GM23338 (cell line): ENCODE results near the gene NPAS2. TPM values are rescaled to one million over a fixed set of nuclear protein-coding genes. Genes with fewer than 3 reads are reported as not detected.

Source experiments
- ATAC-seq: fragments of 200-7000 bp; cut with Tn5 transposase; 3 replicates; pipeline ENCODE4 v1.9.1; 2020
- DNase-seq: peaks from one replicate; pipeline ENCODE4 v3.0.0-alpha.2; 2015; ENCODE audit warnings: low spot score
- H2AFZ ChIP-seq: fragments of 200-600 bp; sonication (generic); 2 replicates; pipeline ENCODE4 v1.8.0; 2016; ENCODE audit warnings: antibody characterized with exemption, mild to moderate bottlenecking, moderate library complexity
- H3F3A ChIP-seq: fragments of 200-600 bp; sonication (generic); replicated peaks from 2 replicates; pipeline ENCODE4 v1.8.0; 2017; ENCODE audit warnings: antibody characterized with exemption, mixed run types, low read depth
- H3K27ac ChIP-seq: fragments of 200-600 bp; sonication (generic); 2 replicates; pipeline ENCODE4 v1.6.1; 2016; ENCODE audit warnings: low read depth
- H3K27me3 ChIP-seq: fragments of 200-600 bp; sonication (generic); 2 replicates; pipeline ENCODE4 v1.8.0; 2016; ENCODE audit warnings: mild to moderate bottlenecking, mixed run types, moderate library complexity; ENCODE audit not compliant: insufficient read depth
- H3K36me3 ChIP-seq: fragments of 200-600 bp; sonication (generic); 2 replicates; pipeline ENCODE4 v1.8.0; 2016; ENCODE audit warnings: mild to moderate bottlenecking; ENCODE audit not compliant: insufficient read depth
- H3K4me1 ChIP-seq: fragments of 200-600 bp; sonication (generic); 2 replicates; pipeline ENCODE4 v1.8.0; 2016; ENCODE audit warnings: mild to moderate bottlenecking, moderate library complexity; ENCODE audit not compliant: insufficient read depth
- H3K4me2 ChIP-seq: fragments of 200-600 bp; sonication (generic); 2 replicates; pipeline ENCODE4 v1.7.1; 2017; ENCODE audit warnings: mixed run types
- H3K4me3 ChIP-seq: fragments of 200-600 bp; sonication (generic); 2 replicates; pipeline ENCODE4 v1.6.1; 2016; ENCODE audit warnings: mixed run types
- H3K79me2 ChIP-seq: fragments of 200-600 bp; sonication (generic); replicated peaks from 2 replicates; pipeline ENCODE4 v1.8.0; 2017; ENCODE audit warnings: mild to moderate bottlenecking; ENCODE audit not compliant: insufficient read depth
- H3K9me2 ChIP-seq: fragments of 200-600 bp; sonication (generic); 2 replicates; pipeline ENCODE4 v1.8.0; 2017; ENCODE audit not compliant: insufficient read depth
- H4K20me1 ChIP-seq: fragments of 200-600 bp; sonication (generic); replicated peaks from 2 replicates; pipeline ENCODE4 v1.8.0; 2017; ENCODE audit warnings: mild to moderate bottlenecking; ENCODE audit not compliant: insufficient read depth
- H3K27ac Mint-ChIP-seq: 2 replicates; pipeline ENCODE4 v1.8.0; 2020; ENCODE audit warnings: inconsistent platforms, mild to moderate bottlenecking, moderate library complexity, mixed read lengths
- H3K27me3 Mint-ChIP-seq: 3 replicates; pipeline ENCODE4 v1.8.0; 2022; ENCODE audit warnings: low read depth, mild to moderate bottlenecking, moderate library complexity, mixed read lengths, inconsistent platforms; ENCODE audit not compliant: insufficient read depth, poor library complexity
- H3K36me3 Mint-ChIP-seq: 3 replicates; pipeline ENCODE4 v1.8.0; 2021; ENCODE audit warnings: low read depth, mild to moderate bottlenecking, inconsistent platforms, moderate library complexity, mixed read lengths
- H3K4me1 Mint-ChIP-seq: 3 replicates; pipeline ENCODE4 v1.8.0; 2020; ENCODE audit warnings: mild to moderate bottlenecking, inconsistent platforms, mixed read lengths
- H3K4me3 Mint-ChIP-seq: 3 replicates; pipeline ENCODE4 v1.8.0; 2021; ENCODE audit warnings: moderate library complexity, mild to moderate bottlenecking, inconsistent platforms, mixed read lengths
- H3K9me3 Mint-ChIP-seq: 3 replicates; pipeline ENCODE4 v1.8.0; 2020; ENCODE audit warnings: moderate library complexity, mild to moderate bottlenecking, inconsistent platforms, mixed read lengths
- CREB1 ChIP-seq: fragments of 250-450 bp; sonication (Bioruptor Pico); IDR thresholded peaks from 2 replicates; pipeline ENCODE4 v1.5.0; 2020; ENCODE audit warnings: low read depth, mild to moderate bottlenecking, moderate library complexity
- CTCF ChIP-seq, 2 experiments: fragments of 200-600 bp in 1 of 2; sonication (generic) in 1 of 2; conservative IDR thresholded peaks; 2 replicates each; pipeline versions ENCODE4 v1.5.1 to v1.6.1; 2016 to 2017; ENCODE audit warnings: antibody characterized with exemption in 2 of 2, low read depth in 2 of 2, mild to moderate bottlenecking in 2 of 2, moderate library complexity in 1 of 2
- ETS1 ChIP-seq: IDR thresholded peaks from 2 replicates; pipeline ENCODE4 v1.6.1; 2016; ENCODE audit warnings: antibody characterized with exemption
- EZH2 ChIP-seq: fragments of 200-600 bp; sonication (generic); IDR thresholded peaks from one replicate; pipeline ENCODE4 v1.8.0; 2017; ENCODE audit warnings: antibody characterized with exemption, mild to moderate bottlenecking, low read depth; ENCODE audit not compliant: unreplicated experiment
- EZH2phosphoT487 ChIP-seq: fragments of 200-600 bp; sonication (generic); IDR thresholded peaks from one replicate; pipeline ENCODE4 v1.8.1; 2018; ENCODE audit warnings: antibody characterized with exemption; ENCODE audit not compliant: unreplicated experiment
- JUNB ChIP-seq: IDR thresholded peaks from one replicate; pipeline ENCODE4 v1.6.1; 2016; ENCODE audit warnings: antibody characterized with exemption; ENCODE audit not compliant: unreplicated experiment
- NANOG ChIP-seq: IDR thresholded peaks from 2 replicates; pipeline ENCODE4 v1.6.1; 2016; ENCODE audit warnings: antibody characterized with exemption, borderline replicate concordance
- POLR2AphosphoS5 ChIP-seq: IDR thresholded peaks from 2 replicates; pipeline ENCODE4 v1.6.1; 2016; ENCODE audit warnings: antibody characterized with exemption, low read depth
- REST ChIP-seq: IDR thresholded peaks from one replicate; pipeline ENCODE4 v1.6.1; 2018; ENCODE audit warnings: antibody characterized with exemption; ENCODE audit not compliant: unreplicated experiment
- STAT1 ChIP-seq: IDR thresholded peaks from one replicate; pipeline ENCODE4 v1.6.1; 2016; ENCODE audit warnings: antibody characterized with exemption; ENCODE audit not compliant: unreplicated experiment
- ZNF114 ChIP-seq: fragments of 250-450 bp; sonication (Bioruptor Pico); IDR thresholded peaks from 2 replicates; pipeline ENCODE4 v1.5.0; 2020; ENCODE audit warnings: mild to moderate bottlenecking, moderate library complexity
- ZNF331 ChIP-seq: fragments of 250-450 bp; sonication (Bioruptor Pico); IDR thresholded peaks from 2 replicates; pipeline ENCODE4 v1.5.0; 2020; ENCODE audit warnings: low read depth, mild to moderate bottlenecking, moderate library complexity
- ZNF462 ChIP-seq: fragments of 250-450 bp; sonication (Bioruptor Pico); IDR thresholded peaks from 2 replicates; pipeline ENCODE4 v1.5.0; 2020; ENCODE audit warnings: mild to moderate bottlenecking, moderate library complexity
- polyA plus RNA-seq: library from polyadenylated mRNA; unstranded; fragments of >200 nt; fragmentation: Nextera tagmentation; extraction: Ambion mirVana; gene quantifications from 2 replicates; pipeline ENCODE4 v1.2.1, GENCODE V29; 2016
- total RNA-seq: library from RNA; depleted of rRNA; stranded (reverse); fragments of >200 nt; shearing (Covaris generic); gene quantifications from 2 replicates; pipeline ENCODE4 v1.2.3, GENCODE V29; 2014

The NPAS2 gene
- total and polyA plus RNA-seq, 2 experiments from 2014 or later, result 0.56 to 1.1 TPM

- Mint-ChIP-seq H3K27me3 (peaks cover 4% of the 10 kb centered on the region), H3K27ac (no peak overlapping the region; the same call in 1 of the 2 replicates), H3K9me3 (no peaks in the 10 kb centered on the region; the same call in 1 of the 3 replicates), H3K4me1 (peaks cover 14% of the 10 kb centered on the region), H3K4me3 (no peak overlapping the region), H3K36me3 (no peaks in the 10 kb centered on the region)
- Histone ChIP-seq H3K4me3 (no peak overlapping the region), H3K4me1 (0 out of 2 replicates have a peak, but pooled peaks cover 7% of the 10 kb centered on the region), H4K20me1 (no peaks in the 10 kb centered on the region), H3K4me2 (no peak overlapping the region), H3K27ac (no peak overlapping the region), H3F3A (no peaks in the 10 kb centered on the region), H3K9me2 (no peaks in the 10 kb centered on the region), H3K79me2 (no peaks in the 10 kb centered on the region), H3K36me3 (no peaks in the 10 kb centered on the region; the same call in 1 of the 2 replicates), H3K27me3 (no peaks in the 10 kb centered on the region), H2AFZ (no peak overlapping the region)
- TF ChIP-seq CTCF (conservative IDR thresholded peaks at IDR 0.05; ENCODE audit: low read depth in 2 of 2) (no peak), ETS1 (no peak), NANOG (no peak), EZH2phosphoT487 (no peak), ZNF462 (CRISPR knock-in tag) (no peak), JUNB (no peak), POLR2AphosphoS5 (no peak), ZNF114 (no peak), EZH2 (no peak), ZNF331 (CRISPR knock-in tag) (no peak), CREB1 (CRISPR knock-in tag) (no peak), REST (no peak), STAT1 (no peak)
- ATAC-seq (no peak), DNase-seq (no peak)
Measured at GRCh38 chr2:100876231-100876860, 56.4 kb downstream of the NPAS2 start.
